Osteoblast (primary cell): Measurements from ENCODE around the gene KCNQ5. TPM values are rescaled to one million over a fixed set of nuclear protein-coding genes. Genes with fewer than 3 reads are reported as not detected.

Source experiments
- DNase-seq: peaks from one replicate; pipeline ENCODE4 v3.0.0; 2011; ENCODE audit warnings: low spot score, mixed read lengths; ENCODE audit not compliant: insufficient read length; ENCODE audit errors: missing footprints
- H2AFZ ChIP-seq: 2 replicates; pipeline ENCODE4 v1.6.0; 2011; ENCODE audit warnings: mild to moderate bottlenecking, low read length
- H3K27ac ChIP-seq: 2 replicates; pipeline ENCODE4 v1.5.1; 2011; ENCODE audit warnings: mild to moderate bottlenecking, low read depth, low read length, moderate library complexity
- H3K27me3 ChIP-seq: 2 replicates; pipeline ENCODE4 v1.6.0; 2012; ENCODE audit warnings: mild to moderate bottlenecking, control low read depth, inconsistent platforms, low read length, moderate library complexity; ENCODE audit not compliant: insufficient read depth
- H3K36me3 ChIP-seq: 2 replicates; pipeline ENCODE4 v1.5.1; 2011; ENCODE audit warnings: mild to moderate bottlenecking, low read length, control low read depth, moderate library complexity; ENCODE audit not compliant: insufficient read depth
- H3K4me1 ChIP-seq: 2 replicates; pipeline ENCODE4 v1.5.1; 2011; ENCODE audit warnings: mild to moderate bottlenecking, low read length, control low read depth, moderate library complexity; ENCODE audit not compliant: insufficient read depth
- H3K4me2 ChIP-seq: 2 replicates; pipeline ENCODE4 v1.6.0; 2011; ENCODE audit warnings: mild to moderate bottlenecking, low read length; ENCODE audit not compliant: insufficient read depth
- H3K4me3 ChIP-seq: fragments of 200-600 bp; sonication (generic); 3 replicates; pipeline ENCODE4 v1.5.1; 2012; ENCODE audit warnings: mild to moderate bottlenecking, low read length, inconsistent platforms; ENCODE audit not compliant: insufficient read depth
- H3K79me2 ChIP-seq: 2 replicates; pipeline ENCODE4 v1.6.0; 2012; ENCODE audit warnings: mild to moderate bottlenecking, low read length, control low read depth, inconsistent platforms; ENCODE audit not compliant: insufficient read depth
- H3K9me3 ChIP-seq: 2 replicates; pipeline ENCODE4 v1.5.1; 2011; ENCODE audit warnings: low read depth, low read length, control low read depth
- H4K20me1 ChIP-seq: 2 replicates; pipeline ENCODE4 v1.6.0; 2012; ENCODE audit warnings: mild to moderate bottlenecking, low read length, control low read depth; ENCODE audit not compliant: insufficient read depth
- total RNA-seq: library from RNA; depleted of rRNA; stranded (reverse); fragments of >200 nt; gene quantifications from 2 replicates; pipeline ENCODE4 v1.2.3, GENCODE V29; 2012
- TF ChIP-seq, protein P1 (sequence below): IDR thresholded peaks from 2 replicates; pipeline ENCODE4 v1.5.1; 2011; ENCODE audit warnings: mild to moderate bottlenecking, low read depth, low read length, moderate library complexity; ENCODE audit errors: extremely low read depth

The KCNQ5 gene
- total RNA-seq, 1 donor, result 4.0 TPM

DNA sequence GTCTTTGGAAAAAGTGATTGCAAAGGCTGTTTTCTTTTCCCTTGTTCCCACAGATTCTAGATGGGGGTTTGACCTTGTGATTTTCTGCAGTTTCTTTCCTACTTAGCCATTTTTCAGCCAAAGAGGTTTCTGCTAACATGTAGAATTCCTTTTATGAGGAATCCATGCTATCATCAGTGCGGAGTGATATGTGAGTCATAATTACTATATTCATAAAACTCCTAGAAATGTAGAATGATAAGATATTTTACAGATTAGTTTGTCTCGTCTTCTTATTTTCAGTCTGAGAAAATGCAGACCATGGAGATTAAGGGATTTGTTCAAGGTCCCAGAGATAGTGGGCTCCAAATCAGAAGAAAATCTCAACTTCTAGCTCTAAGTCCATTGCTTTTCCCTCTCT is 98.6 kb downstream of the KCNQ5 start:
- DNase-seq, result no peak
- no peaks in the 10 kb centered on the region for H3K27me3 ChIP-seq
- no peaks in the 10 kb centered on the region for H4K20me1 ChIP-seq
- no peaks in the 10 kb centered on the region for H3K36me3 ChIP-seq
- H3K9me3 ChIP-seq, result no peaks in the 10 kb centered on the region
- H2AFZ ChIP-seq, result no peak overlapping the region
- peak overlapping the region; percentile 40 for H3K27ac ChIP-seq
- TF ChIP-seq, protein P1, sequence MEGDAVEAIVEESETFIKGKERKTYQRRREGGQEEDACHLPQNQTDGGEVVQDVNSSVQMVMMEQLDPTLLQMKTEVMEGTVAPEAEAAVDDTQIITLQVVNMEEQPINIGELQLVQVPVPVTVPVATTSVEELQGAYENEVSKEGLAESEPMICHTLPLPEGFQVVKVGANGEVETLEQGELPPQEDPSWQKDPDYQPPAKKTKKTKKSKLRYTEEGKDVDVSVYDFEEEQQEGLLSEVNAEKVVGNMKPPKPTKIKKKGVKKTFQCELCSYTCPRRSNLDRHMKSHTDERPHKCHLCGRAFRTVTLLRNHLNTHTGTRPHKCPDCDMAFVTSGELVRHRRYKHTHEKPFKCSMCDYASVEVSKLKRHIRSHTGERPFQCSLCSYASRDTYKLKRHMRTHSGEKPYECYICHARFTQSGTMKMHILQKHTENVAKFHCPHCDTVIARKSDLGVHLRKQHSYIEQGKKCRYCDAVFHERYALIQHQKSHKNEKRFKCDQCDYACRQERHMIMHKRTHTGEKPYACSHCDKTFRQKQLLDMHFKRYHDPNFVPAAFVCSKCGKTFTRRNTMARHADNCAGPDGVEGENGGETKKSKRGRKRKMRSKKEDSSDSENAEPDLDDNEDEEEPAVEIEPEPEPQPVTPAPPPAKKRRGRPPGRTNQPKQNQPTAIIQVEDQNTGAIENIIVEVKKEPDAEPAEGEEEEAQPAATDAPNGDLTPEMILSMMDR, result no peak
- H3K79me2 ChIP-seq, result no peaks in the 10 kb centered on the region
- H3K4me3 ChIP-seq, result no peak overlapping the region
- H3K4me2 ChIP-seq, result peak overlapping the region; percentile 8
- H3K4me1 ChIP-seq, result peaks cover 18% of the 10 kb centered on the region

DNA sequence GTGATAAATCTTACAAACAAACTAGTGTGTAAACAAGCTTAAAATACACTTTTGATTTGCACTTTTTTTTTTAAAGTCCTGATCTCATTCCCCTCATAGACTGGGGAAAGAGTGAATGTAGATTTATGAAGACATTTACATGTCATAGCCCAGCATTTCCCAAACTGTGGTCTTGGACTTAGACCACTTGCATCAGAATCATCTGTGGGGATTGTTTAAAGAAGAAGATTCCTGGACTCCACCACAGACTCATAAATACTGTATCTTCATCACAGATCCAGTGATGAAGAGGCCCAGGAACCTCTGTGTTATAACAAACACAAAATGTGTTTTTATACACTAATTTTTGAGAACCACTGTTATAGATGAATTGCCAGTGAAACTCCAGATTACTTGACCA is 99.5 kb downstream of the KCNQ5 start:
- H3K36me3 ChIP-seq, result no peaks in the 10 kb centered on the region
- H4K20me1 ChIP-seq, result no peaks in the 10 kb centered on the region
- no peaks in the 10 kb centered on the region for H3K27me3 ChIP-seq
- H3K4me2 ChIP-seq, result no peak overlapping the region
- no peaks in the 10 kb centered on the region for H3K79me2 ChIP-seq
- peaks cover 18% of the 10 kb centered on the region for H3K4me1 ChIP-seq
- TF ChIP-seq, protein P1, result no peak
- H3K4me3 ChIP-seq, result no peak overlapping the region
- H3K27ac ChIP-seq, result no peak overlapping the region
- H3K9me3 ChIP-seq, result no peaks in the 10 kb centered on the region
- no peak overlapping the region for H2AFZ ChIP-seq
- DNase-seq, result no peak

DNA sequence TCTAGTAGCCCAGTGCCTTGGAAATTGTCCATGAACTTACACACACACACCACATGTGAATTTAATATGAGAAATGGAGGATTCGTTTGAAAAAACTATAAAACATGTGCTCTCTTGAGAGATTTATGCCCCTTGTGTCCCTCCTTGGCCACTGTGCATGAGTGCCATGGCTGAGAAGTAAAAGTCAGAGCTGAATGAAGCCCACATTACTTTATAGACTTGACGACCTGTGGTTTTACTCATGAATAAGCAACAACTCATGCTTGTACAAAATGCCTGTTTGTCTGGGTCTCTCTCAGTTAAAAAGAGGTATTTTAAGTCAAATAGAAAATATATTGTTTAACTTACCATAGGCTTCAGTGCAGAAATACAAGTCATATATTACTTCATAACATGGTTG is 102.7 kb downstream of the KCNQ5 start:
- no peaks in the 10 kb centered on the region for H3K9me3 ChIP-seq
- H3K36me3 ChIP-seq, result no peaks in the 10 kb centered on the region
- peak overlapping the region; percentile 50 for H3K4me2 ChIP-seq
- no peak for DNase-seq
- H2AFZ ChIP-seq, result peak overlapping the region; percentile 56
- no peak overlapping the region for H3K27ac ChIP-seq
- H3K4me1 ChIP-seq, result peaks cover 26% of the 10 kb centered on the region
- H3K27me3 ChIP-seq, result no peaks in the 10 kb centered on the region
- TF ChIP-seq, protein P1, result no peak
- H4K20me1 ChIP-seq, result no peaks in the 10 kb centered on the region
- H3K79me2 ChIP-seq, result no peaks in the 10 kb centered on the region
- no peak overlapping the region for H3K4me3 ChIP-seq

DNA sequence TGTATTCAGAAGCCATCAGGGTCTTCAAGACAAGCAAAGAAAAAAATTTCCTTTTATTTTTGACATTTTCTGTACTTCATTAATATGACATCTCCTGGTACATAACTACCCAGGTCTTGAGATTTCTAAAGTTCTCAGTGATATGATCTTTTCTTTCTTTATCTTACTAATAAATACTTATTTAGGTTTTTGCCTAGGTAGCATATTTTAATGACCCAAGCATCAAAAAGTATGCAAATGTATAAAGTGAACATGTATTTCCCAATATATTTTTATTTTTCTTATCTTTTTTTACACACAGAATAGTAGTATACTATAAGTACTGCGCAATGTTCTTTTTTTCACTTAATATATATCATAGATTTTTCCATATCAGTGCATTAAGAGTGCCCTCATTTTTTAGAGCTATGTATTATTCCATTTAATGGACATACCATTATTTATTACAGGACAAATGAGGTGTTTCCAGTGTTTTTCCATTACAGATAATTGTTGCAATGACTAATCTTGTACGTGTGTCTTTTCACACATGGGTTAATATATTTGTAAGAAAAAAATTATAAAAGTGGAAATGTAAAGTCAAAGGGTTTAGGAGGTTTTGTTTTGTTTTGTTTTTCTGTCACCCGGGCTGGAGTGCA is 107.0 kb downstream of the KCNQ5 start:
- Histone ChIP-seq H2AFZ (no peak overlapping the region), H3K36me3 (no peaks in the 10 kb centered on the region), H3K4me2 (no peak overlapping the region), H3K27ac (no peak overlapping the region), H4K20me1 (no peaks in the 10 kb centered on the region), H3K27me3 (no peaks in the 10 kb centered on the region), H3K4me1 (peaks cover 12% of the 10 kb centered on the region), H3K79me2 (no peaks in the 10 kb centered on the region), H3K4me3 (no peak overlapping the region), H3K9me3 (no peaks in the 10 kb centered on the region)
- TF ChIP-seq, protein P1, result no peak
- no peak for DNase-seq
